A549 (cell line): ENCODE measurements around the gene PDE8A.

Experiments
- FOSL2 ChIP-seq, 2 experiments: fragments of 450-650 bp in 1 of 2; fragments of >200 bp in 1 of 2; sonication (Bioruptor Twin) in 1 of 2; formaldehyde crosslinking; IDR thresholded peaks; 2 replicates each; pipeline versions ENCODE4 v1.5.0 to v1.6.1; 2016 to 2020; ENCODE audit warnings: mild to moderate bottlenecking in 1 of 2, moderate library complexity in 1 of 2
- MAFK ChIP-seq: fragments of 450-650 bp; IDR thresholded peaks from 2 replicates; pipeline ENCODE4 v1.6.1; 2014; ENCODE audit not compliant: partially characterized antibody
- MAZ ChIP-seq: fragments of 150-350 bp; IDR thresholded peaks from 2 replicates; pipeline ENCODE4 v1.6.1; 2014; ENCODE audit warnings: antibody characterized with exemption, low read depth, low read length, borderline replicate concordance
- NR3C1 ChIP-seq: fragments of >200 bp; sonication (Bioruptor Twin); formaldehyde crosslinking; IDR thresholded peaks from 3 replicates; pipeline ENCODE4 v1.6.1; 2017
- TF ChIP-seq, protein P1 (sequence below): IDR thresholded peaks from 2 replicates; pipeline ENCODE4 v1.6.1; 2012
- TF ChIP-seq, protein P2 (sequence below): fragments of >200 bp; sonication (Bioruptor Twin); formaldehyde crosslinking; IDR thresholded peaks from 3 replicates; pipeline ENCODE4 v1.5.1; 2016
- TF ChIP-seq, protein P3 (sequence below): fragments of 250-450 bp; sonication (Bioruptor Pico); IDR thresholded peaks from 2 replicates; pipeline ENCODE4 v1.5.0; 2021; ENCODE audit warnings: mild to moderate bottlenecking, moderate library complexity, borderline replicate concordance

DNA sequence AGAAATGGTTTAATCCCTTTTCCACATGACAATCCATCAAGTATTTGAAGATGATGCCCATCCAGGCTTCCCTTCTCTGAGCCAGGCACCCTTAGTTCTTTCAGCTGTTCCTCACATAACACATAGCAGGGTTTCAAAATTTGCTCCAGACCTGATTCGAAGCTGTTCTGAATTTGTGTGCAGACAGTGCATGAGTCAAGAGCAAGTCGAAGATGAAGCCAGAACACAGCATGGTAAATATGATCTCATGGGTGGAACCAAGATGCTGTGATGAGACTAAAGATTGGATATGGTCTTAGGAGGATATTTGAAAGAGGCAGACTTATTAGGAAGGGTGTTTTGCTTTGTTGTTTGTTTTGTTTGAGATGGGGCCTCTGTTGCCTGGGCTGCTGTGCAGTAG is 32.6 kb upstream of the PDE8A start:
- TF ChIP-seq, protein P1, sequence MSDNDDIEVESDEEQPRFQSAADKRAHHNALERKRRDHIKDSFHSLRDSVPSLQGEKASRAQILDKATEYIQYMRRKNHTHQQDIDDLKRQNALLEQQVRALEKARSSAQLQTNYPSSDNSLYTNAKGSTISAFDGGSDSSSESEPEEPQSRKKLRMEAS = no peak
- TF ChIP-seq NR3C1 = no peak
- no peak for TF ChIP-seq MAZ
- TF ChIP-seq MAFK = no peak
- no peak for TF ChIP-seq FOSL2 (IDR thresholded peaks at IDR 0.05)
- TF ChIP-seq FOSL2 (CRISPR knock-in tag; IDR thresholded peaks at IDR 0.05) = no peak
- TF ChIP-seq, protein P2, sequence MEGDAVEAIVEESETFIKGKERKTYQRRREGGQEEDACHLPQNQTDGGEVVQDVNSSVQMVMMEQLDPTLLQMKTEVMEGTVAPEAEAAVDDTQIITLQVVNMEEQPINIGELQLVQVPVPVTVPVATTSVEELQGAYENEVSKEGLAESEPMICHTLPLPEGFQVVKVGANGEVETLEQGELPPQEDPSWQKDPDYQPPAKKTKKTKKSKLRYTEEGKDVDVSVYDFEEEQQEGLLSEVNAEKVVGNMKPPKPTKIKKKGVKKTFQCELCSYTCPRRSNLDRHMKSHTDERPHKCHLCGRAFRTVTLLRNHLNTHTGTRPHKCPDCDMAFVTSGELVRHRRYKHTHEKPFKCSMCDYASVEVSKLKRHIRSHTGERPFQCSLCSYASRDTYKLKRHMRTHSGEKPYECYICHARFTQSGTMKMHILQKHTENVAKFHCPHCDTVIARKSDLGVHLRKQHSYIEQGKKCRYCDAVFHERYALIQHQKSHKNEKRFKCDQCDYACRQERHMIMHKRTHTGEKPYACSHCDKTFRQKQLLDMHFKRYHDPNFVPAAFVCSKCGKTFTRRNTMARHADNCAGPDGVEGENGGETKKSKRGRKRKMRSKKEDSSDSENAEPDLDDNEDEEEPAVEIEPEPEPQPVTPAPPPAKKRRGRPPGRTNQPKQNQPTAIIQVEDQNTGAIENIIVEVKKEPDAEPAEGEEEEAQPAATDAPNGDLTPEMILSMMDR = no peak
- TF ChIP-seq, protein P3, sequence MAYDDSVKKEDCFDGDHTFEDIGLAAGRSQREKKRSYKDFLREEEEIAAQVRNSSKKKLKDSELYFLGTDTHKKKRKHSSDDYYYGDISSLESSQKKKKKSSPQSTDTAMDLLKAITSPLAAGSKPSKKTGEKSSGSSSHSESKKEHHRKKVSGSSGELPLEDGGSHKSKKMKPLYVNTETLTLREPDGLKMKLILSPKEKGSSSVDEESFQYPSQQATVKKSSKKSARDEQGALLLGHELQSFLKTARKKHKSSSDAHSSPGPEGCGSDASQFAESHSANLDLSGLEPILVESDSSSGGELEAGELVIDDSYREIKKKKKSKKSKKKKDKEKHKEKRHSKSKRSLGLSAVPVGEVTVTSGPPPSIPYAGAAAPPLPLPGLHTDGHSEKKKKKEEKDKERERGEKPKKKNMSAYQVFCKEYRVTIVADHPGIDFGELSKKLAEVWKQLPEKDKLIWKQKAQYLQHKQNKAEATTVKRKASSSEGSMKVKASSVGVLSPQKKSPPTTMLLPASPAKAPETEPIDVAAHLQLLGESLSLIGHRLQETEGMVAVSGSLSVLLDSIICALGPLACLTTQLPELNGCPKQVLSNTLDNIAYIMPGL (CRISPR knock-in tag) = no peak
